ENCODE measurements around the gene FAM78A. TPM values are rescaled to one million over a fixed set of nuclear protein-coding genes. Genes with fewer than 3 reads are reported as not detected.

FAM78A gene
- total and polyA plus RNA-seq, 2 of the 8 experiments (the other 6 are each of a cell fraction or from before 2014, with no cell fraction given) = 3.1 TPM

- no peak for TF ChIP-seq CHD7 (IDR thresholded peaks at IDR 0.05; ENCODE audit: insufficient replicate concordance, low read length)
Observed at GRCh38 chr9:131284856-131285255, 8.5 kb upstream of the FAM78A start (continued).

Data from H1 (cell line).